NCI-H2171 (cell line): ENCODE results near the gene SMPX.

Experiments used
- DNase-seq: peaks from one replicate; lab custom pipeline; 2025; lab: John Stamatoyannopoulos, UW

The SMPX gene

DNA sequence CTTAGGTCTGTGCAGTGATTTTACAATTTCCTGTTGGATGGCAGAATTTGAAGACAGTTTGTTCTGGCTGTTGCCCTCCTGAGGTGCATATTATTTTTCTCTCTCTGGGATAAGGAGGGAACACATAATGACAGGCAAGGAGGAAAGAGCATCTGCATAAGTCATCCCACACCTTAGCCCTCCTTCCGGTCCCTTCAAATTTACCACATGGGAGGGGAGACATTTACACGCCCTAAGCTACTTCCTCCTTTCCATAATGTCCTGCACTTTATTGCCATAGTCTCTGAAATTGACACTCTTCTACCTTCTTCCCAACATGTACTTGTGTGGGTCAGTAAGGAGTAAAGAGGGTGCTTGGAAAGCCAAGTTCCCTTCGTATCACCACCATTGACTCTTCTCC is 13.9 kb downstream of the SMPX start:
- DNase-seq, result no peak

DNA sequence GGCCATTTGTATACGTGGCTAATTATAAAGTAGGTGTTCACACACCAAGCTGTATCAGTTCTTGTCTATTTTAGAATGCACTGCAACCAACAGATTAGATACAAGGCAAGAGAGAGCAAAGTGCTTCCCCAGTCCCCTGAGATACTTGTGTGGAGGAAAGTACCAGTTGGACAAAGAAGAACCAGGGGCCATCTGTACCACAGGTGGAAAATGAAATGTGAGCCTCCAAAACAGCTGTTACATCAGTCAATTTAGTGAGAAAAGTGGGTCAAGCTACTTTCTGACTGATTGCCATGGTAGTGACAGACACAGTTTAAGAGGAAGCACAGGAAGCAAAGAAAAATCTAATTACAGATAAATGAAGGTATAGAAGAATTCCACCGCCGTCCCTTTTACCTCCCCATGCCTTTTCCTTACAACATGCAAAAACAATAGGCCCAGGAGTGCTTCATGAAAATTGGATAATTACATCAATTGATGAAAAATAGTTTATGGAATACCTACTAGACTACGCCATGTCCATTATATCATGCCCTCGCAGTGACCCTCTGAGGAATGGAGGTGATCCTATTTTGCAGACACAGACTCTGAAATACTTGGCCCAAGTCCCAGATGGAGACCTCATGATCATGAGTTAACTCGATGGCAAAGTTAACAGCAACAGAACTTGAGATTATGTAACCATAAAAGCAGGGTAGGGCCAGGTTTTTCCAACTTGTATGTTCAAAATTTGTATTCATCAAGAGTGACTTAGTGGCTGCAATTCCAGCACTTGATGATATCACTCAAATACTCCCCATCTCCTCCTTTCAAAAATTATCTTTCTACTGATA is 15.8 kb downstream of the SMPX start:
- peak; percentile 68 for DNase-seq

GRCh38 chrX:21741364-21741763 is 16.6 kb downstream of the SMPX start:
- peak; percentile 47 for DNase-seq

DNA sequence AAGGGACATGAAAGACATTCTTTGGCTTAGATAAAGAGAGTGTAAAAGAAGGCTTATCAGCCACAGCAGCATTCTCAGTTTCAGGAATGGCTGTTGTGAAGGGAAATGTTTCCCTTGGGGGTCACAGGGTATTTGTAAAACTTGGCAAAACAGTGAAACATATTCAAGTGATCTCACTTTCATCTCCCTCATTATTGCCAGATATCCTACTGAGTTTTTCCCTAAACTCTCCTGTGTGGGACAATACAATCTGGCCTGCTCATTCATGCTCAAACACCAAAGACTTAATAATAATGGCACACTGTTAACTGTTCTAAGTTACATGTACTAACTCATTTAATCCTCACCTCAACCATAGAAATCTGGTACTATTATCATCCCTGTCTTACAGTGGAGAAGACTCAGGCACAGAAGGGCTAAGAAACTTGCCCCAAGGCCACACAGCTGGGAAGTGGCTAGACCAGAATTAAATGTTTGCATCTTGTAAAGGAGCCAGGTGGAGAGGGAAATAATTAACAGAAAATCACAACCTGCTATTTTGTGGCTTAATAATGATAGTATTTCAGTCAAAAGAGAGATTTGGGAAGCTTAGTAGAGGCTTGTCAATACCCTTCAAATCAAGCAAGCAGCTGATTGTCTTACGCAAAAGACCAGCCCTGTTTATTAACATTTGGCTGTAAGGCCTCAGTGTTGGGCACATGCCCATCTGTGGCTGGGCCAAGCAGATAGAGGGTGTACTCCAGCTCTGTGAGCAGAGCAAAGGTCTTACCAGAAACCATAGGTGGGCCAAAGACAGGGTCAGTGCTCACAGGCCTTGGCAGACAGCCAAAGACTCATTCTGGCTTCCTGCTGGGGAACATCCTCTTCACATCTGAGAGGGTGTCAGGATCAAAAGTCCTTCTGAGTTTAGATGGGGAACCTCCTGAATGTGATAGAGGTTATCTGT is 17.3 kb downstream of the SMPX start:
- no peak for DNase-seq

GRCh38 chrX:21738950-21739287 is 19.0 kb downstream of the SMPX start:
- DNase-seq, result no peak

DNA sequence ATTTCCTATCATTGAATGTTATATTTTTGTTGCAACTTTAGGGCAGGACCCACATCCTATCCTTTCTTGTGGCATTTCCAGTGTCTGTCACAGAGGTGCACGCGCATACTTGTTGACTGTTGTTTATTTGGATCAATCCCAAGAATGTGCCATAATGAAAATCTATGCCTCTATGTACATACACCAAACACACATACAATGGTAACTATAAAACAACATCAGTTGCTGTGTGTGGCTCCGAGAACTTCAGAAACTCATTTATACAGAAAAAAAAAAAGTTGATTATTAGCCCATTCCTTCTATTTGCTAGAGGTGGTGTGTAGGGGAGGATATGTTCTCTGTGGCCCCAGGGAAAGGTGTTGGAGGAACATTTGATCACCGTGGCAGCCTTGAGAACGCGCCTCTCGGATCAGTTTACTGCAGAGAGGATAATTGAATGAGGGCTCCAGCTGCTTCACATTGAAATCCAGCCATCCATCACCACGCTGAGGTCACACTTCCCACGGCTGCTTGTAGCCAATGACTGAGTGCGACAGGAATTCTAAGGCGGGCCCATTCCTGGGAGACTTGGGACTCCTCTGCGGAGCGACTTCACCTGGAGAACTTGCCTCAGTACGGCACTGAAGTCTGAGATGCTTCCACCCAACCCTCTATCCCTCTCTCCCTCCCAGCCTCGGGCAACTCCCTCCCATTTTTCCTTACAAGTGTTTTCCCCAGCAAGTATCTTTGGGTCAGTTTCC is 19.5 kb downstream of the SMPX start:
- peak; percentile 81 for DNase-seq

DNA sequence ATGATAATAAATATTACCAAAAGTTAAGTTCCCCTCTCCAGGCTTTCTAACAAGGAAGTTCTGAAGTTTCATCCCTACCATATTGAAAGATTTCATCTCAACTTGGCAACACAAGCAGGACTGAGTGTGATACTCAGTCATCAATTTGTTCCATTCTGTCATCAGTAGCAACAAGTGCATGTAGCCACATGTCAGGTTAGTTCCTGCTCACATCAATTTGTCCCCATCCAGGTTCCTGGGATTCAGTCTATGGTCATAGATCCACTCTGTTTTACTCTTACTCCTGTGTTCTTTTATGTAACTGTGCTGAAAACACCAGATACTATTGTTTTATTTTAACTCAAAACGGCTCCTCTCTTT is 22.2 kb downstream of the SMPX start:
- no peak for DNase-seq

DNA sequence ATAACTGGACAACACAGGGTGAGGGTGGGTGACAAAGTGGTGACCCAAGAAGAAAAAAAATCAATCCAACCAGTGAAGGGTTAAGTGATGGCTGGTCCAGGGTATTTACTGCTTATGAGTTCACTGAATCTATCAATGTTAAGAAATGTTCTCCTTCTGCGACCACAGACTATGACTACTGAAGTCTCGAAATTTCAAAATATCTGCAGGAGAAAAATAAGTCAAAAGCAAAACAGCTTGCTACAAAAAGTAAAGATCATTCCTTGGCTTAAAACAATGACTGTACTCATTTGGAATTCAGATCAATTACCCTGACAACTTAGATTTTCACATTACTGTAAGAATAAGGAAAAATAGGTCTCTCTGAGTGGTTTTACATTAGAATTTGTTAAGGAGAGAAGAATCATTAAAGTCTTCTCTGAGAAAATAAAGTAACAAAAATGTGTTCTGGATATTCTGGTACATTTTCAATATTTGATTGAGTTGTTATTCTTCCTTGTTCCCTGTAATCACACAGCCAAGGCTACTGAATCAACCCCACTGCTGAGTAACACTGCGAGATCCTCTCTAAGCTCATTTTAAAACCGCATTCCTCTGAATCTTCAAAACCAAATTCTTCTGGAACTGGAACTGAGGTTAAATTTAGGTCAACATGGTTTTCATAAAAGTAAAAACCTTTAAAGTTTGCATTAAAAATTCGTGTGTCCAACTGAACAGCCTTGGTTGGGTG is 22.7 kb downstream of the SMPX start:
- DNase-seq, result no peak

DNA sequence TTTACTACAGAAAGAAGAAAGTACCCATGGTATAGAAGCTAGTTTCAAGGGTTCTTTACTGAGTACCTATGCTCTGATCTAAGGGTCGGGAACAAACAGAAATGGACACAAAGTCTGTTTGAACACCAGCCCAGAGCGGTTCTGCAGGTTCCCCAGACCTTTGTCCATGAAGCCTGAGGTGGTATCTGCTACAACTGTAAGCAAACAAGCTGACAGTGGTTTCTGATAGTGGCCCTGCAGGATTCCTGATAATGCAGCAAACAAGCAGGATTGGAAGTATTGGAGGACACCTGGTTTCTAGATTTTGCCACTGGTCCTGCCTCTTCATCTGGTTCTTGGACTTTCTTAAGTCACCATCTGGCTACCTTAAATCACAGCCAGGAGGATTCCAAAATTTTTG is 23.7 kb downstream of the SMPX start:
- DNase-seq, result no peak

- DNase-seq, result no peak
Measured at GRCh38 chrX:21733705-21734104, 24.2 kb downstream of the SMPX start.

DNA sequence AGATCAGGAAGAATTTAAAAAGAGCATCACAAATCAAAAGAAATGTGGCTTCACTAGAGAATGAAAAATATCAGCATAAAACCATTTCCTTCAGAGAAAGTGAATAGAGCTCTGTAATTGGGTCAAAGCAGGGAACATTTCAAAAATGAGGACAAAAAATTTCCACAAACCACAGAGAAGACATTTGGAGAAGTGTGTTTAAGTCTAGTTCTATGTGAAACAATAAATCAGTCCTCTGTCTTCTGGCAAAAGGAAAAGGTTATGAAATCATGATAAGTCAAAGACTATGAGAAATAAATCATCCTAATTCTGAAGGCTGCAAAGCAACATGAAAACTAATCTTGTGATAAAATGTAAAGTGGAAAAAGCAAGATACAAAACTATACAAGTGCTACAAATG is 27.9 kb downstream of the SMPX start:
- no peak for DNase-seq

- no peak for DNase-seq
Measured at GRCh38 chrX:21728276-21728968, 29.5 kb downstream of the SMPX start.

DNA sequence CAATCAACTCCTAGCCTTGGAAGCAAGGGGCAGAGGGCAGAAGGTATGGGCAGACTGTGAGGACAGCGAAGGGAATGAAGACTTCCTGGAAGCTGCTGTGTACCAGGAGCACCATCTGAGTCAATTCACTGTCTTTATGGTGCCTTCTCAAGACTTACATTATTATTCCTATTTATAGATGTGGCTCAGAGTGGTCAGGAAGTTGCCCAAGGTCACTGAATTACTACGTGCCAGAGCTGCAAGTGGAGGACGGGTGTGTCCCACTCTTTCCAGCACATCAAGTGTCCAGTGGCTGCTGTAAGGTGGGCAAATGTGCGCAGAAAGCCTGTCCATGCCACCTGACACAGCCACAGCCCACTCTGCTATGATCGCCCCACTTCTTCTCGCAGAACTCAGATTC is 32.0 kb downstream of the SMPX start:
- no peak for DNase-seq

- DNase-seq, result no peak
Measured at GRCh38 chrX:21725496-21725895, 32.4 kb downstream of the SMPX start.

DNA sequence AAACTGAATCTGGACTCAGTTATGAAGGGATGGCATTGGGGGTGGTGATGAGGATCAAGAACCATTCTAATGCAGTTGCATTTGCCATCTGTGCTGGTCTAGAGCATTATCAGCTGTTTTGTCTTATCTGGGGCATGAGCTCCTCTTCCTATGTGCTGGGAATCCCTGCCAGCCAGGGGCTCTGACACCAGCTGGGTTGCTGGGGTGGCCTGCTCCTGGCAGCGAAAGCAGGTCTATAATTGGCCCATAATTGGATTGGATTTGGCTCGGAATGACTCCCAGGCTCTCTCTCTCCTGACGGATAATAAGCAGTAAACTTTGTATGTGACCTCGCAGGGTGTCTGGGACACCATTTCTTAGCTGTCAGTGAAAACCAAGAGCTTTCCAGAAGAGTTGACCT is 34.1 kb downstream of the SMPX start:
- no peak for DNase-seq

- DNase-seq, result no peak
Measured at GRCh38 chrX:21723084-21723483, 34.8 kb downstream of the SMPX start.

DNA sequence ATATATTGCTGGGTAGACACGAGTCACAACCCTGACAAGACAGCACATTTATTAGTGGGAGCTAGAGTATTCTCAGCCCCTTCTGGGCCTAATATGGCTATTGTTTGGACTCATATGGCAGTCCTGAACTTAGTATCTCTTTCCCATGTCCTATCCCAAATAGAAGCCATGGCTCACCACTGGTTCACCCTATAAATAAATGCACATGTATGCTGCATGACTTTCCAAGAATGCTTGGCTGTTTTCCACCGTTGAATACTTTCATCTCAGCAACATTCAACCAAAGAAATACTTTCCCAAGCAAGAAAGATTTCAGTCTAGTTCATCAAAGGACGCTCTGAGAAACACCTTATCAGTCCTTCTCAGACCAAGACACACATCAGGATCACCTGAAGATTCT is 36.7 kb downstream of the SMPX start:
- no peak for DNase-seq

- DNase-seq, result no peak
Measured at GRCh38 chrX:21718575-21718974, 39.3 kb downstream of the SMPX start.

DNA sequence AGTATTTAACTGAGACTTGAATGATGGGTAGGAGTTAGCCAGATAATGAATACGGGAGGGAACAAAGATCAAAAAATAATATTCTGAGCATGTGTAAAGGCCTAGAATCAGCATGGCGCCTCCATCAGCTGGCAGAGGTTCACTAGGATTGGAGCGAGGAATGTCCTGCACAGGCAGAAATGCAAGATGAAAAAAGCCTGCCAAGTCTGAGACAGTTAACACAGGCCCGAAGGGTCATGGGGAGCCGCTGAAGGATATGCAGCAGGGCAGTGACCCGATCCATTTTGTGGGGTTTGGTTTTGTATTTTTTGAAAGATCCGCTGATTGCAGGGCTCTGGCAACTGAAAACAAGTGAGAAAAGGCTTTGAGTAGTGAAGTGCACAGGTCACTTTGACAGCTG is 40.1 kb downstream of the SMPX start:
- no peak for DNase-seq

- DNase-seq, result no peak
Measured at GRCh38 chrX:21715825-21716224, 42.1 kb downstream of the SMPX start.

GRCh38 chrX:21715337-21715736 is 42.6 kb downstream of the SMPX start:
- no peak for DNase-seq
